ENCODE results near the gene ACAD10. TPM values are rescaled to one million over a fixed set of nuclear protein-coding genes. Genes with fewer than 3 reads are reported as not detected.

ACAD10 gene
- total RNA-seq, 1 experiment from 2014 or later = 25.3 TPM

GRCh38 chr12:111741235-111741812 is 55.5 kb downstream of the ACAD10 start:
- no peaks in the 10 kb centered on the region for H3K27me3 ChIP-seq (ENCODE audit: insufficient read depth, low read length)
- no peaks in the 10 kb centered on the region for H3K4me1 ChIP-seq (ENCODE audit: control insufficient read depth in 1 of 2, insufficient read depth in 2 of 2, low read length in 2 of 2)
- no peak overlapping the region for H2AFZ ChIP-seq (ENCODE audit: low read depth, low read length, poor library complexity, severe bottlenecking)
- H3K79me2 ChIP-seq (ENCODE audit: insufficient read depth, low read length) = no peaks in the 10 kb centered on the region
- no peak overlapping the region for H3K4me3 ChIP-seq (replicated peaks in 1 of 2; ENCODE audit: low read depth in 1 of 2, low read length in 2 of 2)
- intact Hi-C loops (cut with micrococcal nuclease) = no loop called here
- ChIA-PET CTCF (no interaction called here), POLR2A (no interaction called here), RAD21 (ENCODE audit: low non-redundant PET in 1 of 2, low total read pairs in 2 of 2, uncharacterized antibody in 2 of 2, unreplicated experiment in 2 of 2) (no interaction called here)
- H3K36me3 ChIP-seq (ENCODE audit: control insufficient read depth in 1 of 2, insufficient read depth in 2 of 2, low read length in 2 of 2) = peaks cover 6 to 11% of the 10 kb centered on the region in 2 experiments; a peak in 2 of 4 replicates
- H3K9me2 ChIP-seq (ENCODE audit: insufficient read depth) = no peaks in the 10 kb centered on the region
- no peaks in the 10 kb centered on the region for H3K9me3 ChIP-seq (ENCODE audit: control insufficient read depth in 1 of 2, insufficient read depth in 1 of 2, low read depth in 1 of 2, low read length in 2 of 2)
- no peaks in the 10 kb centered on the region for H4K20me1 ChIP-seq (ENCODE audit: insufficient read depth)
- DNase-seq (ENCODE audit: low read depth, low spot score) = no peak
- no peak overlapping the region for H3K4me2 ChIP-seq (ENCODE audit: low read length)
- no TSS peak for BruUV-seq (replicated peaks)
- no peak overlapping the region for H3K27ac ChIP-seq (ENCODE audit: low read depth, low read length)
- TF ChIP-seq RAD21 (IDR thresholded peaks at IDR 0.05; ENCODE audit: low read depth) = no peak
- no peak for TF ChIP-seq EGR1 (IDR thresholded peaks at IDR 0.05; ENCODE audit: low read depth)
- TF ChIP-seq, protein P1, sequence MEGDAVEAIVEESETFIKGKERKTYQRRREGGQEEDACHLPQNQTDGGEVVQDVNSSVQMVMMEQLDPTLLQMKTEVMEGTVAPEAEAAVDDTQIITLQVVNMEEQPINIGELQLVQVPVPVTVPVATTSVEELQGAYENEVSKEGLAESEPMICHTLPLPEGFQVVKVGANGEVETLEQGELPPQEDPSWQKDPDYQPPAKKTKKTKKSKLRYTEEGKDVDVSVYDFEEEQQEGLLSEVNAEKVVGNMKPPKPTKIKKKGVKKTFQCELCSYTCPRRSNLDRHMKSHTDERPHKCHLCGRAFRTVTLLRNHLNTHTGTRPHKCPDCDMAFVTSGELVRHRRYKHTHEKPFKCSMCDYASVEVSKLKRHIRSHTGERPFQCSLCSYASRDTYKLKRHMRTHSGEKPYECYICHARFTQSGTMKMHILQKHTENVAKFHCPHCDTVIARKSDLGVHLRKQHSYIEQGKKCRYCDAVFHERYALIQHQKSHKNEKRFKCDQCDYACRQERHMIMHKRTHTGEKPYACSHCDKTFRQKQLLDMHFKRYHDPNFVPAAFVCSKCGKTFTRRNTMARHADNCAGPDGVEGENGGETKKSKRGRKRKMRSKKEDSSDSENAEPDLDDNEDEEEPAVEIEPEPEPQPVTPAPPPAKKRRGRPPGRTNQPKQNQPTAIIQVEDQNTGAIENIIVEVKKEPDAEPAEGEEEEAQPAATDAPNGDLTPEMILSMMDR (IDR thresholded peaks at IDR 0.05 in 2 of 3, conservative IDR thresholded peaks at IDR 0.05 in 1 of 3; ENCODE audit: borderline replicate concordance in 1 of 3, insufficient read depth in 1 of 3, low read depth in 2 of 3, low read length in 2 of 3) = no peak
- TF ChIP-seq SIN3A (IDR thresholded peaks at IDR 0.05; ENCODE audit: low read depth) = no peak
- no peak for TF ChIP-seq ZFX (IDR thresholded peaks at IDR 0.05)
- no peak for TF ChIP-seq TCF7L2 (IDR thresholded peaks at IDR 0.05; ENCODE audit: borderline replicate concordance, extremely low read depth, insufficient read depth, insufficient read length)
- no peak for TF ChIP-seq SP1 (IDR thresholded peaks at IDR 0.05; ENCODE audit: low read depth)
- TF ChIP-seq SRF (IDR thresholded peaks at IDR 0.05; ENCODE audit: low read depth) = no peak
- TF ChIP-seq, protein P2, sequence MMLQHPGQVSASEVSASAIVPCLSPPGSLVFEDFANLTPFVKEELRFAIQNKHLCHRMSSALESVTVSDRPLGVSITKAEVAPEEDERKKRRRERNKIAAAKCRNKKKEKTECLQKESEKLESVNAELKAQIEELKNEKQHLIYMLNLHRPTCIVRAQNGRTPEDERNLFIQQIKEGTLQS (IDR thresholded peaks at IDR 0.05) = no peak
- TF ChIP-seq FOSL1 (IDR thresholded peaks at IDR 0.05; ENCODE audit: low read depth) = no peak
- no peak for TF ChIP-seq EZH2phosphoT487 (IDR thresholded peaks at IDR 0.05; ENCODE audit: borderline replicate concordance)
- TF ChIP-seq ZNF274 (IDR thresholded peaks at IDR 0.05; ENCODE audit: low read depth, low read length) = no peak
- no peak for TF ChIP-seq POLR2A (IDR thresholded peaks at IDR 0.05; ENCODE audit: borderline replicate concordance, extremely low read depth, insufficient read depth, insufficient read length)
- no peak for TF ChIP-seq EZH2 (IDR thresholded peaks at IDR 0.05)
- TF ChIP-seq JUND (IDR thresholded peaks at IDR 0.05) = no peak
- TF ChIP-seq MAX (IDR thresholded peaks at IDR 0.05) = no peak
- TF ChIP-seq ELF1 (IDR thresholded peaks at IDR 0.05; ENCODE audit: borderline replicate concordance, low read depth) = no peak
- no peak for ATAC-seq
- H3K9ac ChIP-seq (ENCODE audit: low read length) = no peak overlapping the region

Data from HCT116 (cell line).